GM21528 (cell line): ENCODE measurements around the gene RNF144A.

Source experiments
- ATAC-seq: cut with Tn5 transposase; IDR thresholded peaks from one replicate; pipeline ENCODE4 v1.9.1; 2021; ENCODE audit warnings: mild to moderate bottlenecking, moderate library complexity; ENCODE audit not compliant: unreplicated experiment, low FRiP score

The RNF144A gene

DNA sequence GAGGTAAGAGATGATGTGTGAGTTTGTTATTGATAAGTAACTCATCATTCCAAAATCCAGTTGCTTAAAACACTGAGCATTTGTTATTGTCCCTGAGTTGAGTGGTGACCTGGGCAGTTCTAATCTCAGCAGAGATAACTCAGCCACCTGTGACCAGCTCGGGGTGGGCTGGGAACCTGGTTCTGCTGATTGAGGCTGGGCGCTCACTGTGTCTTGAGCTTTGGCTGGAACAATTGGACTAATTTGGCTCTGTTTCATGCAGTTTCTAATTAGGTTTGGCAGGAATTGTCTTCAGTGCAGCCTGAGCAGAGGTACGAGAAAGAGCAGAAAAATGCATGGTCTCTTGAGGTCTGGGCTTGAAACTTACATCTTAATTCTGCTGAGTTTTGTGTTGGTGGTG, 144.7 kb downstream of the RNF144A start:
- no peak for ATAC-seq

GRCh38 chr2:7063789-7064188, 146.6 kb downstream of the RNF144A start:
- no peak for ATAC-seq

DNA sequence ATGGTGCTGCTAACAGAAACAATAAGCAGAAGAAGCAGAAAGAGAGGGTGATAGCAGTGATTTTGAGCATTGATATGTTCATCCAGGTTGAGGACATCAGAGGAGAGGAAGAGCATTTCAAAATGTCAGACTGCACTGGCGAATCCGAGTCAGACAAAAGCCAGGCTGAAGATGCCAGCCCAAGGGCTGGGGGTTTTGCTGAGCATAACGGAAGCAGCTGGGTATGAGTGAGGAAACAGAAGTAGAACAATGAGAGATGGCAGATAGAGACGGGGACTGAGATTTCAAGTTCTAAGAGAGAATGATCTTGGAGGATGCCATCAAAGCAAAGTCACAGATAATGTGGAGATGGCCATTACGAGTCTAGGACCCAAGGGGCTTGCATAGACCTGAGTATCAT, 151.2 kb downstream of the RNF144A start:
- ATAC-seq = no peak

- ATAC-seq = no peak
These were observed 153.3 kb downstream of the RNF144A start for GRCh38 chr2:7070483-7070882.

DNA sequence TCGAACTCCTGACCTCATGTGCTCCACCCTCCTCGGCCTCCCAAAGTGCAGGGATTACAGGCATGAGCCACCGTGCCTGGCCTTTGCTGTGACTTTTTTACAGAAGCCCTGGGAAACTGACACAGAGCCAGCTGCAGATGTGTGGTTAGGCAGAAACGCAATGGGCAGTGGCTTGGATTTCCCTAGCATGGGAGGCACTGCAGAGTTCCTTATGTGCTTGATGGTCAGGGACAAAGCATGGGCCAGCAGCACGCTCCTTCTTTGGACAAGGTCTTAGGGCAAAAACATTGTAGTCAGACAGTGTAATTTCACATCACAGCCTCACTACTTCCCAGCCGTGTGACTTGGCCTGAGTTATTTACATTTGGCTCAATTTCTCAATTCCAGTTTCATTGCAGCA, 153.9 kb downstream of the RNF144A start:
- no peak for ATAC-seq

- ATAC-seq = no peak
These were observed 154.8 kb downstream of the RNF144A start for GRCh38 chr2:7071916-7072556.

DNA sequence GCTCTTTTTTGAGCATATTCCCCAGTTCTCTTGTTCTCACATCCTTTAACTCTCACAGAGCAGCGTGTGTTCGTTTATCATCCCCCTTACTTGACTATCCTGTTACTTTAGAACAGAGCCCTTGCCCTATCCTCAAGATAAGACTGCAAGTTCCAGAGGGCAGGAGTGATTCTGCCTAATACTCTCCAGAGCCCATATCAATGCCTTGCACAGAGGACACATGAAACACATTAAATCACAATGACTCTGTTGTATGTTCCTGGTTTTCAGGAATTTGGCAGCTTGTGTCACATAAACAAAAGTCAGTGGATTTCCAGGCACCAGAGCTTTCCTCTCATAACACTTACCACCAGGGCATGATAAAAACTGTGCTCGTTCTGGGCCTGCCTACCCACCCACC, 156.7 kb downstream of the RNF144A start:
- no peak for ATAC-seq

DNA sequence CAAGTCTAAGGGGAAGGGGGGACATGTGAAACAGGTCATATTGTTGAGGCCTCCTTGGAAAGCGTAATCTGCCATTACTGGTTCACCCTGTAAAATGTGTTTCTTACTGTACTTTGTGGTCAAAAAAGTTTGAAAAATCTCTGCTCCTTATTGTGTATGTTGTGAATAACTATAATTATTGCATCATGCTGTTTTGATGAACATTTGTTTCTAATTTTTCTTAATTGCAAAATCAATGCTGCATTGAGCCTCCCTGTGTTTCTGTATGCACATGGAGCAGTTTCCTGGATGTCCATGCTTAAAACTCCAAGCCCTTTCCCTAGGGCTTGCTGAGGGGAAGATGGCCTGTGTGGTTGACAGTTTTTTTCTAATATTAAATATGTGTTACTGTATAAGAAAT, 158.6 kb downstream of the RNF144A start:
- ATAC-seq = no peak

DNA sequence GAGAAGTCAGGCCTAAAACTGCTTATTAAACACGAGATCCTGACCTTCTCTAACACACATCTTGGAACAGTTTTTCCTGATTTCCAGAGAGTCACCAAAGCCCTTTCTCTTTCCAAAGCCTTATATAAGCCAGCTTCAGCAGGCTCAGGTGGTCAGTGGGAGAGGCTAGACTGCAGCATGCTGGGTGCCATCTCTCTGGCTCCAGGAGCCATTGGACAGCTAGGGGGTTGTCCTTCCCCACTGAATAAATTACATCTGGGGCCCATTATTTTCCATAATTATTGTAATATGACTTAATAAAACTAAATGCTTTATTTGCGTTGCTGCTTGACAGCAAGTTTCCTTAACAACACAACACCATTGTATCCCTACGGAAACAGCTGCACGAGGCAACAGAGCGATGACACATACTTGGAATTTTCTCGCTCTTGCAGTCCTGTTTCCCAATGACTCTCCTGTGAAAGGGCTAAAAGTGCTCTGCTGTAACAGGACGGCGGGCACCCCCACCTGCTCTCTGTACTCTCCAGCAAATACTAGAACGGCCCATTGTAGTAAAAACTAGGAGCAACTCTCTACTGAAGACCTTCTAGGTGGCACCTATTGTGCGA, 160.6 kb downstream of the RNF144A start:
- no peak for ATAC-seq

DNA sequence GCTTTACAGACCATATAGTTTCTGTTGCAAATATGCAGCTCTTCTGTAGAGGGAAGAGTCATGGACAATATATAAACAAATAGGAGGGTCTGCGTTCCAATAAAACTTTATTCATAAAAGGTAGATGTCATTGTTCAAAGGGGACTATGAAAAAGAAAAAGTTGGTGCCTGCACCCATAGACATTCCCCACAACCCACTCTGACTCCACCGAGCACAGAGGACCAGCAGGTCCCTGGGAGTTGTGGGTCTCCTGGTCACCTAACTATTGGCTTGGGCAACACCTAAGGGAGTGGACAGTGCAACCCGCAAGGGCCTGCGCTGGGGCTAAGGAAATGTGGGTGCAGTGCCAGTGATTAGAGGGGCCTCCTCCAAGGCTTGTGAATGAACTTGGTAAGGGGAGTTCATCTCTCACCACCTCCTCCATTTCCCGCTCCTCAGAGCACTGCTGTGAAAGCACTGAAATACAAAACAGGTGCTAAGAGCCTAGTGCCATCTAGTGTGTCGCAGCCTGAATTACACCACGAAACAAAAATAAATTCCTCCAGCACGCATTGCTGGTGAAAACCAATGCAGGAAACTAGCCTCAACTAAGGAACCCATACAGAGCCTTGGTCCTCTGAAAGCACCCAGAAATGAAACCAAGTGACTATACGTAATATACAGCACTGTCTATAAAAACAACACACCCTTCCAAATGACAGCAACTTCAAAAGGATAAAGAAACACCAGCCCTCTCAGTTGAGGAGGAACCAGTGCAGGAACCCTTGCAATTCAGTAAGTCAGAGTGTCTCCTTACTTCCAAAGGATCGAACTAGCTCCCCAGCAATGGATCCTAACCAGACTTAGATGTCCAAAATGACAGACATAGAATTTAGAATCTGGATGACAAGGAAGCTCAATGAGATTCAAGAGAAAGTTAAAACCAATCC, 166.6 kb downstream of the RNF144A start:
- no peak for ATAC-seq

DNA sequence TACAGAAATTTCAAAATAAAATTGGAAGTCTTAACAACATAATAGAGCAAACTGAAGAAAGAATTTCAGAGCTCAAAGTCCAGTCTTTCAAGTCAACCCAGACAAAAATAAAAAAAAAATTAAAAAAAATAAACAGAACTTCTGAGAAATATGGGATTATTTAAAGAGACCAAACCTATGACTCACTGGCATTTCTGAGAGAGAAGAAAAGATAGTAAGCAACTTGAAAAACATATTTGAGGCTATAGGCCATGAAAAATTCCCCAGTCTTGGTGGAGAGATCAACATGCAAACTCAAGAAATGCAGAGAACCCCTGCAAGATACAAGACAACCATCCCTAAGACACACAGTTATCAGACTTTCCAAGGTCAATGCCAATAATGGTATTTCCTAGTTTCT, 167.4 kb downstream of the RNF144A start:
- ATAC-seq = no peak

GRCh38 chr2:7089284-7089683, 172.1 kb downstream of the RNF144A start:
- ATAC-seq = no peak

- ATAC-seq = no peak
These were observed 172.8 kb downstream of the RNF144A start for GRCh38 chr2:7089898-7090510.

- ATAC-seq = no peak
These were observed 176.2 kb downstream of the RNF144A start for GRCh38 chr2:7093376-7093775.
